ENCODE measurements around the gene KDELR3. TPM values are rescaled to one million over a fixed set of nuclear protein-coding genes. Genes with fewer than 3 reads are reported as not detected.

KDELR3 gene
- total RNA-seq, 1 donor from 2014 or later, result 39.3 TPM

Other genes starting within 250 kb of the KDELR3 start
- 88.0 and 90.5 TPM in 2 replicates for gene TMEM184B, start 195.1 kb upstream of the KDELR3 start, total RNA-seq
- 175 and 176 TPM in 2 replicates for gene CSNK1E, start 150.7 kb upstream of the KDELR3 start, total RNA-seq
- 0.43 and 0.57 TPM in 2 replicates for gene KCNJ4, start 12.9 kb upstream of the KDELR3 start, total RNA-seq
- gene DDX17, start 38.2 kb downstream of the KDELR3 start, total RNA-seq, result 439 and 466 TPM in 2 replicates
- 1.4 TPM in 2 replicates for gene DMC1, start 102.1 kb downstream of the KDELR3 start, total RNA-seq
- gene FAM227A, start 188.3 kb downstream of the KDELR3 start, total RNA-seq, result 2.7 and 3.5 TPM in 2 replicates
- gene CBY1, start 188.5 kb downstream of the KDELR3 start, total RNA-seq, result 38.3 and 41.0 TPM in 2 replicates
- gene TOMM22, start 213.9 kb downstream of the KDELR3 start, total RNA-seq, result 60.7 and 61.0 TPM in 2 replicates
- gene JOSD1, start 232.8 kb downstream of the KDELR3 start, total RNA-seq, result 78.6 and 85.5 TPM in 2 replicates
- gene GTPBP1, start 237.8 kb downstream of the KDELR3 start, total RNA-seq, result 67.4 and 68.8 TPM in 2 replicates

All from osteocyte (in vitro differentiated cells).